ENCODE measurements around the gene MVB12B. TPM values are rescaled to one million over a fixed set of nuclear protein-coding genes. Genes with fewer than 3 reads are reported as not detected.

MVB12B gene
- total RNA-seq, 2 donors from 2014 or later: 18.6 to 19.7 TPM

- Mint-ChIP-seq H3K27me3 (ENCODE audit: insufficient read depth) (no peaks in the 10 kb centered on the region), H3K9me3 (no peaks in the 10 kb centered on the region), H3K4me3 (no peak overlapping the region), H3K4me1 (peaks cover 6% of the 10 kb centered on the region), H3K36me3 (ENCODE audit: low read depth) (peaks cover 10% of the 10 kb centered on the region), H3K27ac (no peak overlapping the region)
- H3K9ac ChIP-seq (ENCODE audit: extremely low read depth, low read length, poor library complexity, severe bottlenecking): no peak overlapping the region
- no peaks in the 10 kb centered on the region for H3K27me3 ChIP-seq (ENCODE audit: control insufficient read depth, insufficient read depth, low read length, poor library complexity, severe bottlenecking)
- TF ChIP-seq, protein P1, sequence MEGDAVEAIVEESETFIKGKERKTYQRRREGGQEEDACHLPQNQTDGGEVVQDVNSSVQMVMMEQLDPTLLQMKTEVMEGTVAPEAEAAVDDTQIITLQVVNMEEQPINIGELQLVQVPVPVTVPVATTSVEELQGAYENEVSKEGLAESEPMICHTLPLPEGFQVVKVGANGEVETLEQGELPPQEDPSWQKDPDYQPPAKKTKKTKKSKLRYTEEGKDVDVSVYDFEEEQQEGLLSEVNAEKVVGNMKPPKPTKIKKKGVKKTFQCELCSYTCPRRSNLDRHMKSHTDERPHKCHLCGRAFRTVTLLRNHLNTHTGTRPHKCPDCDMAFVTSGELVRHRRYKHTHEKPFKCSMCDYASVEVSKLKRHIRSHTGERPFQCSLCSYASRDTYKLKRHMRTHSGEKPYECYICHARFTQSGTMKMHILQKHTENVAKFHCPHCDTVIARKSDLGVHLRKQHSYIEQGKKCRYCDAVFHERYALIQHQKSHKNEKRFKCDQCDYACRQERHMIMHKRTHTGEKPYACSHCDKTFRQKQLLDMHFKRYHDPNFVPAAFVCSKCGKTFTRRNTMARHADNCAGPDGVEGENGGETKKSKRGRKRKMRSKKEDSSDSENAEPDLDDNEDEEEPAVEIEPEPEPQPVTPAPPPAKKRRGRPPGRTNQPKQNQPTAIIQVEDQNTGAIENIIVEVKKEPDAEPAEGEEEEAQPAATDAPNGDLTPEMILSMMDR (conservative IDR thresholded peaks at IDR 0.05): no peak
- 91 to 93% methylated on average over 5 to 10 of the region's 10 CpGs for WGBS, 2 experiments (ENCODE audit: insufficient coverage in 1 of 2, insufficient read length in 1 of 2)
- H3K27ac ChIP-seq (ENCODE audit: low read depth, low read length): no peak overlapping the region
- no peak overlapping the region for H3K4me3 ChIP-seq (ENCODE audit: low read length)
- H3K9me3 ChIP-seq (ENCODE audit: control insufficient read depth, low read length): no peaks in the 10 kb centered on the region
- peaks cover 3% of the 10 kb centered on the region for H3K4me1 ChIP-seq (ENCODE audit: control insufficient read depth, insufficient read depth, low read length)
- H3K36me3 ChIP-seq (ENCODE audit: control insufficient read depth, insufficient read depth, low read length): peaks cover 15% of the 10 kb centered on the region
- no peak for DNase-seq
Measured at GRCh38 chr9:126399789-126400188, 73.2 kb downstream of the MVB12B start.

DNA sequence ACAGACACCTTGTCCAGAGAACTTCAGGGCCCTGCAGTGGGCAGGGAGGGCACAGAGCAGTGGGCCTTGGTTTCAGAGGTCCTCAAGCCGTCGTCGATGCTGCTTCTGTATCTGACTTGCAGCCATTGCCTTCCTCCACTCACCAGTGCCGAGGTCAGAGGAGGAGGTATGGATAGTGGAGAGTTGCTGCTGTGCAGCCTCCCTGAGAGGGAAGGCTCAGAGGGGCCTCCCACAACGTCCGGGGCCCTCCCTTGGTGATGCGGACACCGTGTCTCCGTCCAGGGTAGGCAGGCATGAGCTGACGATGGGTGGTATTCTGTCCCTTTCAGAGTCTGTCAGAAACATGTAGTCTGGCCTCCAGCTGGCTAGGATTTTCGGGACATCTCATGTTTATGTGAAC, 73.9 kb downstream of the MVB12B start:
- Mint-ChIP-seq H3K4me3 (no peak overlapping the region), H3K9me3 (no peaks in the 10 kb centered on the region), H3K27me3 (ENCODE audit: insufficient read depth) (no peaks in the 10 kb centered on the region), H3K4me1 (peaks cover 10% of the 10 kb centered on the region), H3K36me3 (ENCODE audit: low read depth) (peaks cover 9% of the 10 kb centered on the region), H3K27ac (no peak overlapping the region)
- WGBS, 2 experiments (ENCODE audit: insufficient coverage in 1 of 2, insufficient read length in 1 of 2): 91 to 92% methylated on average over 7 to 11 of the region's 11 CpGs
- peaks cover 14% of the 10 kb centered on the region for H3K36me3 ChIP-seq (ENCODE audit: control insufficient read depth, insufficient read depth, low read length)
- H3K9me3 ChIP-seq (ENCODE audit: control insufficient read depth, low read length): no peaks in the 10 kb centered on the region
- no peak overlapping the region for H3K9ac ChIP-seq (ENCODE audit: extremely low read depth, low read length, poor library complexity, severe bottlenecking)
- no peak overlapping the region for H3K4me3 ChIP-seq (ENCODE audit: low read length)
- H3K27ac ChIP-seq (ENCODE audit: low read depth, low read length): no peak overlapping the region
- peaks cover 3% of the 10 kb centered on the region for H3K4me1 ChIP-seq (ENCODE audit: control insufficient read depth, insufficient read depth, low read length)
- TF ChIP-seq, protein P1 (conservative IDR thresholded peaks at IDR 0.05): no peak
- DNase-seq: no peak
- H3K27me3 ChIP-seq (ENCODE audit: control insufficient read depth, insufficient read depth, low read length, poor library complexity, severe bottlenecking): no peaks in the 10 kb centered on the region

DNA sequence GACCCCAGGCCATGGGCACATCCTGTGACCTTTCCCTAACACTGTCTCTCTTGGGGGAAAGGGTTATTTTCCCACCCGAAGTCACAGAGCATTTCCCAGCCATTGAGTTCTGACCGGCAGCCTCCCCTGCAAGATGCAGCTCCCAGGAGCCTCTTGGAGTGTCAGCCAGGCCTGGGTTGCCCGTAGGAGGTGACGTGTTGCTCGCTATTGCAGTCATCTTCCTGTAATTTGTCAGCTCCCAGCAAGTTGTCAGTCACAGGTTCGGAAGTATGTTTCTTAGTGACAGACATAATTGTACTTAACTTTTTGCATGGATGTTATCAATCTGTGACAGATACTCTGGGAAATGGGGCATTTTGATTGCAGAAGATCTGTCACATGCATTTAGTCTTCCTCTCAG, 74.5 kb downstream of the MVB12B start:
- H3K9me3 ChIP-seq (ENCODE audit: control insufficient read depth, low read length): no peaks in the 10 kb centered on the region
- no peak overlapping the region for H3K4me3 ChIP-seq (ENCODE audit: low read length)
- H3K9ac ChIP-seq (ENCODE audit: extremely low read depth, low read length, poor library complexity, severe bottlenecking): no peak overlapping the region
- Mint-ChIP-seq H3K9me3 (no peaks in the 10 kb centered on the region), H3K27me3 (ENCODE audit: insufficient read depth) (no peaks in the 10 kb centered on the region), H3K4me3 (no peak overlapping the region), H3K27ac (no peak overlapping the region), H3K36me3 (ENCODE audit: low read depth) (peaks cover 5% of the 10 kb centered on the region), H3K4me1 (peaks cover 14% of the 10 kb centered on the region)
- H3K4me1 ChIP-seq (ENCODE audit: control insufficient read depth, insufficient read depth, low read length): peaks cover 3% of the 10 kb centered on the region
- WGBS, 2 experiments (ENCODE audit: insufficient coverage in 1 of 2, insufficient read length in 1 of 2): 93 to 100% methylated on average over 4 to 6 of the region's 6 CpGs
- no peak for DNase-seq
- TF ChIP-seq, protein P1 (conservative IDR thresholded peaks at IDR 0.05): no peak
- no peaks in the 10 kb centered on the region for H3K27me3 ChIP-seq (ENCODE audit: control insufficient read depth, insufficient read depth, low read length, poor library complexity, severe bottlenecking)
- H3K36me3 ChIP-seq (ENCODE audit: control insufficient read depth, insufficient read depth, low read length): peaks cover 9% of the 10 kb centered on the region
- no peak overlapping the region for H3K27ac ChIP-seq (ENCODE audit: low read depth, low read length)

Measured in endodermal cell (in vitro differentiated cells).